Central memory CD8-positive, alpha-beta T cell (primary cell): ENCODE measurements around the gene MON1A.

Source experiments
- ATAC-seq: fragments of 150-1000 bp; cut with Tn5 transposase; replicated peaks from 2 replicates; pipeline ENCODE4 v1.10.0; 2022; ENCODE audit warnings: mild to moderate bottlenecking, moderate FRiP score, moderate number of reproducible peaks; ENCODE audit not compliant: poor library complexity, severe bottlenecking; ENCODE audit errors: extremely low read depth
- DNase-seq, 2 donors: peaks; one replicate each; pipeline ENCODE4 v3.0.0; 2021; ENCODE audit warnings: low spot score in 2 of 2
- H3K27ac Mint-ChIP-seq: one replicate; pipeline ENCODE4 v1.8.0; 2022; ENCODE audit warnings: low read depth, mild to moderate bottlenecking, moderate library complexity, mixed read lengths
- H3K27me3 Mint-ChIP-seq: one replicate; pipeline ENCODE4 v1.8.0; 2022; ENCODE audit warnings: mixed read lengths
- H3K36me3 Mint-ChIP-seq: one replicate; pipeline ENCODE4 v1.8.0; 2022; ENCODE audit warnings: mild to moderate bottlenecking, moderate library complexity, mixed read lengths; ENCODE audit not compliant: insufficient read depth
- H3K4me1 Mint-ChIP-seq: one replicate; pipeline ENCODE4 v1.8.0; 2022; ENCODE audit warnings: mixed read lengths
- H3K4me3 Mint-ChIP-seq: one replicate; pipeline ENCODE4 v1.8.0; 2022; ENCODE audit warnings: mild to moderate bottlenecking, moderate library complexity, mixed read lengths
- H3K9me3 Mint-ChIP-seq: one replicate; pipeline ENCODE4 v1.8.0; 2022; ENCODE audit warnings: mixed read lengths

Gene MON1A

GRCh38 chr3:49899815-49900214 lies 29.8 kb downstream of the MON1A start:
- Mint-ChIP-seq H3K4me3 (no peak overlapping the region), H3K27ac (no peak overlapping the region), H3K9me3 (no peaks in the 10 kb centered on the region), H3K36me3 (peaks cover 2% of the 10 kb centered on the region), H3K4me1 (peaks cover 7% of the 10 kb centered on the region), H3K27me3 (no peaks in the 10 kb centered on the region)
- ATAC-seq, result no peak
- no peak for DNase-seq

GRCh38 chr3:49898991-49899390 lies 30.6 kb downstream of the MON1A start:
- H3K27me3 Mint-ChIP-seq, result no peaks in the 10 kb centered on the region
- DNase-seq (no peak), ATAC-seq (no peak)
- no peaks in the 10 kb centered on the region for H3K9me3 Mint-ChIP-seq
- peaks cover 1% of the 10 kb centered on the region for H3K36me3 Mint-ChIP-seq
- peaks cover 3% of the 10 kb centered on the region for H3K4me1 Mint-ChIP-seq
- H3K27ac Mint-ChIP-seq, result no peak overlapping the region
- H3K4me3 Mint-ChIP-seq, result no peak overlapping the region

GRCh38 chr3:49896345-49896744 lies 33.3 kb downstream of the MON1A start:
- Mint-ChIP-seq H3K4me3 (no peak overlapping the region), H3K36me3 (no peaks in the 10 kb centered on the region), H3K27ac (no peak overlapping the region), H3K27me3 (no peaks in the 10 kb centered on the region), H3K9me3 (no peaks in the 10 kb centered on the region), H3K4me1 (no peaks in the 10 kb centered on the region)
- no peak for DNase-seq
- ATAC-seq, result no peak

GRCh38 chr3:49895791-49896190 lies 33.8 kb downstream of the MON1A start:
- H3K9me3 Mint-ChIP-seq, result no peaks in the 10 kb centered on the region
- DNase-seq (no peak), ATAC-seq (no peak)
- H3K36me3 Mint-ChIP-seq, result no peaks in the 10 kb centered on the region
- no peaks in the 10 kb centered on the region for H3K27me3 Mint-ChIP-seq
- H3K27ac Mint-ChIP-seq, result no peak overlapping the region
- H3K4me3 Mint-ChIP-seq, result no peak overlapping the region
- no peaks in the 10 kb centered on the region for H3K4me1 Mint-ChIP-seq

GRCh38 chr3:49889296-49889695 lies 40.3 kb downstream of the MON1A start:
- no peak for ATAC-seq
- H3K27ac Mint-ChIP-seq, result no peak overlapping the region

GRCh38 chr3:49886922-49887265 lies 42.7 kb downstream of the MON1A start:
- H3K27me3 Mint-ChIP-seq, result no peaks in the 10 kb centered on the region
- no peaks in the 10 kb centered on the region for H3K4me1 Mint-ChIP-seq
- no peaks in the 10 kb centered on the region for H3K9me3 Mint-ChIP-seq
- DNase-seq (no peak), ATAC-seq (no peak)
- H3K36me3 Mint-ChIP-seq, result no peaks in the 10 kb centered on the region
- no peak overlapping the region for H3K27ac Mint-ChIP-seq
- no peak overlapping the region for H3K4me3 Mint-ChIP-seq

More at GRCh38 chr3:49889296-49889695, 40.3 kb downstream of the MON1A start:
- no peak for DNase-seq
- Mint-ChIP-seq H3K27me3 (no peaks in the 10 kb centered on the region), H3K9me3 (no peaks in the 10 kb centered on the region), H3K4me3 (no peak overlapping the region), H3K36me3 (no peaks in the 10 kb centered on the region), H3K4me1 (no peaks in the 10 kb centered on the region)

GRCh38 chr3:49883998-49884397 lies 45.6 kb downstream of the MON1A start:
- DNase-seq, result no peak
- H3K36me3 Mint-ChIP-seq, result no peaks in the 10 kb centered on the region
- no peaks in the 10 kb centered on the region for H3K4me1 Mint-ChIP-seq
- ATAC-seq, result no peak
- no peaks in the 10 kb centered on the region for H3K27me3 Mint-ChIP-seq
- H3K9me3 Mint-ChIP-seq, result no peaks in the 10 kb centered on the region
- H3K4me3 Mint-ChIP-seq, result no peak overlapping the region
- no peak overlapping the region for H3K27ac Mint-ChIP-seq

- ATAC-seq (no peak), DNase-seq (no peak)
- H3K36me3 Mint-ChIP-seq, result no peaks in the 10 kb centered on the region
- H3K4me3 Mint-ChIP-seq, result no peak overlapping the region
- no peaks in the 10 kb centered on the region for H3K9me3 Mint-ChIP-seq
- no peaks in the 10 kb centered on the region for H3K4me1 Mint-ChIP-seq
- H3K27me3 Mint-ChIP-seq, result no peaks in the 10 kb centered on the region
- no peak overlapping the region for H3K27ac Mint-ChIP-seq
Measured at GRCh38 chr3:49882166-49882565, 47.4 kb downstream of the MON1A start.

- H3K4me1 Mint-ChIP-seq, result no peaks in the 10 kb centered on the region
- no peak overlapping the region for H3K4me3 Mint-ChIP-seq
- DNase-seq (no peak), ATAC-seq (no peak)
- no peaks in the 10 kb centered on the region for H3K36me3 Mint-ChIP-seq
- no peaks in the 10 kb centered on the region for H3K27me3 Mint-ChIP-seq
- no peak overlapping the region for H3K27ac Mint-ChIP-seq
- no peaks in the 10 kb centered on the region for H3K9me3 Mint-ChIP-seq
Measured at GRCh38 chr3:49880581-49881315, 48.9 kb downstream of the MON1A start.

GRCh38 chr3:49879721-49880120 lies 49.9 kb downstream of the MON1A start:
- ATAC-seq, result no peak
- H3K27ac Mint-ChIP-seq, result no peak overlapping the region
- no peak overlapping the region for H3K4me3 Mint-ChIP-seq
- no peak for DNase-seq
- H3K36me3 Mint-ChIP-seq, result no peaks in the 10 kb centered on the region
- H3K4me1 Mint-ChIP-seq, result no peaks in the 10 kb centered on the region
- no peaks in the 10 kb centered on the region for H3K27me3 Mint-ChIP-seq
- H3K9me3 Mint-ChIP-seq, result no peaks in the 10 kb centered on the region

GRCh38 chr3:49878686-49879085 lies 50.9 kb downstream of the MON1A start:
- DNase-seq (no peak), ATAC-seq (no peak)
- no peaks in the 10 kb centered on the region for H3K36me3 Mint-ChIP-seq
- no peaks in the 10 kb centered on the region for H3K4me1 Mint-ChIP-seq
- H3K4me3 Mint-ChIP-seq, result no peak overlapping the region
- no peak overlapping the region for H3K27ac Mint-ChIP-seq
- H3K27me3 Mint-ChIP-seq, result no peaks in the 10 kb centered on the region
- no peaks in the 10 kb centered on the region for H3K9me3 Mint-ChIP-seq

GRCh38 chr3:49877716-49878115 lies 51.9 kb downstream of the MON1A start:
- no peak overlapping the region for H3K27ac Mint-ChIP-seq
- ATAC-seq (no peak), DNase-seq (no peak)
- no peak overlapping the region for H3K4me3 Mint-ChIP-seq
- H3K27me3 Mint-ChIP-seq, result no peaks in the 10 kb centered on the region
- no peaks in the 10 kb centered on the region for H3K4me1 Mint-ChIP-seq
- no peaks in the 10 kb centered on the region for H3K9me3 Mint-ChIP-seq
- no peaks in the 10 kb centered on the region for H3K36me3 Mint-ChIP-seq

GRCh38 chr3:49876567-49876966 lies 53.0 kb downstream of the MON1A start:
- Mint-ChIP-seq H3K27ac (no peak overlapping the region), H3K27me3 (peaks cover 3% of the 10 kb centered on the region), H3K4me3 (no peak overlapping the region), H3K36me3 (no peaks in the 10 kb centered on the region), H3K4me1 (no peaks in the 10 kb centered on the region), H3K9me3 (no peaks in the 10 kb centered on the region)
- DNase-seq, result no peak
- no peak for ATAC-seq
